ENCODE data around the gene RAB34.

DNA sequence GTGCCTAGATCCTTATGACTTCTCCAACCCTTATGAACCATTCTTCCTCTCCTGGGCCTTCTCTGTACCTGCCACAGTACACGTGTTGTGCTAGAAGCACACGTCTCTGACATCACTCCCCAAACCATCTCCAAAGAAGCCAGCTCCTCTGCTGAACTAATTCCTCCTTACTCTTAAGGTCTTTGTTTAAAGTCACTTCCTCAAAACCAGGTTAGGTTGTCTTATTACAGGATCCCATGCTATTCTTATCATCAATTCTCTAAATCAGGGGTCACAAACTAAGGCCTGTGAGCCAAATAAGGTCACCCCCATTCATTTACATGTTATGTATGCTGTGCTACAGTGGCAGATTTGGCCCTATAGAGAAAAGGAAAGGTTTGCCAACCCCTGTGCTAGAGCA, 51.7 kb downstream of the RAB34 start:
- TF ChIP-seq POLR2A (IDR thresholded peaks at IDR 0.05), result no peak
- TF ChIP-seq, protein P1, sequence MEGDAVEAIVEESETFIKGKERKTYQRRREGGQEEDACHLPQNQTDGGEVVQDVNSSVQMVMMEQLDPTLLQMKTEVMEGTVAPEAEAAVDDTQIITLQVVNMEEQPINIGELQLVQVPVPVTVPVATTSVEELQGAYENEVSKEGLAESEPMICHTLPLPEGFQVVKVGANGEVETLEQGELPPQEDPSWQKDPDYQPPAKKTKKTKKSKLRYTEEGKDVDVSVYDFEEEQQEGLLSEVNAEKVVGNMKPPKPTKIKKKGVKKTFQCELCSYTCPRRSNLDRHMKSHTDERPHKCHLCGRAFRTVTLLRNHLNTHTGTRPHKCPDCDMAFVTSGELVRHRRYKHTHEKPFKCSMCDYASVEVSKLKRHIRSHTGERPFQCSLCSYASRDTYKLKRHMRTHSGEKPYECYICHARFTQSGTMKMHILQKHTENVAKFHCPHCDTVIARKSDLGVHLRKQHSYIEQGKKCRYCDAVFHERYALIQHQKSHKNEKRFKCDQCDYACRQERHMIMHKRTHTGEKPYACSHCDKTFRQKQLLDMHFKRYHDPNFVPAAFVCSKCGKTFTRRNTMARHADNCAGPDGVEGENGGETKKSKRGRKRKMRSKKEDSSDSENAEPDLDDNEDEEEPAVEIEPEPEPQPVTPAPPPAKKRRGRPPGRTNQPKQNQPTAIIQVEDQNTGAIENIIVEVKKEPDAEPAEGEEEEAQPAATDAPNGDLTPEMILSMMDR (IDR thresholded peaks at IDR 0.05), result no peak

All from thyroid gland (tissue), 4 donors.